ENCODE measurements around the gene PARD6A. TPM values are rescaled to one million over a fixed set of nuclear protein-coding genes. Genes with fewer than 3 reads are reported as not detected.

PARD6A gene
- total and polyA plus RNA-seq, 7 donors: 4.2 to 16.6 (median 12.8) TPM

- peaks cover 41 to 80% (median 69%) of the 10 kb centered on the region in 3 donors for H3K27me3 ChIP-seq
- DNase-seq: no peak
- peaks cover 0 to 25% (median 21%) of the 10 kb centered on the region in 4 donors for H3K4me1 ChIP-seq
- peak overlapping the region in 3 of 4 donors; percentile 17 to 42 (median 41) for H3K4me3 ChIP-seq
- no peaks in the 10 kb centered on the region for H3K9me3 ChIP-seq
- intact Hi-C loops (cut with DNase I): no loop called here
- peaks cover 0 to 11% (median 4%) of the 10 kb centered on the region in 4 donors for H3K36me3 ChIP-seq
- TF ChIP-seq POLR2A (IDR thresholded peaks at IDR 0.05) (no peak), EP300 (IDR thresholded peaks at IDR 0.05) (no peak), POLR2AphosphoS5 (IDR thresholded peaks at IDR 0.05) (no peak)
- TF ChIP-seq, protein P1, sequence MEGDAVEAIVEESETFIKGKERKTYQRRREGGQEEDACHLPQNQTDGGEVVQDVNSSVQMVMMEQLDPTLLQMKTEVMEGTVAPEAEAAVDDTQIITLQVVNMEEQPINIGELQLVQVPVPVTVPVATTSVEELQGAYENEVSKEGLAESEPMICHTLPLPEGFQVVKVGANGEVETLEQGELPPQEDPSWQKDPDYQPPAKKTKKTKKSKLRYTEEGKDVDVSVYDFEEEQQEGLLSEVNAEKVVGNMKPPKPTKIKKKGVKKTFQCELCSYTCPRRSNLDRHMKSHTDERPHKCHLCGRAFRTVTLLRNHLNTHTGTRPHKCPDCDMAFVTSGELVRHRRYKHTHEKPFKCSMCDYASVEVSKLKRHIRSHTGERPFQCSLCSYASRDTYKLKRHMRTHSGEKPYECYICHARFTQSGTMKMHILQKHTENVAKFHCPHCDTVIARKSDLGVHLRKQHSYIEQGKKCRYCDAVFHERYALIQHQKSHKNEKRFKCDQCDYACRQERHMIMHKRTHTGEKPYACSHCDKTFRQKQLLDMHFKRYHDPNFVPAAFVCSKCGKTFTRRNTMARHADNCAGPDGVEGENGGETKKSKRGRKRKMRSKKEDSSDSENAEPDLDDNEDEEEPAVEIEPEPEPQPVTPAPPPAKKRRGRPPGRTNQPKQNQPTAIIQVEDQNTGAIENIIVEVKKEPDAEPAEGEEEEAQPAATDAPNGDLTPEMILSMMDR (IDR thresholded peaks at IDR 0.05): no peak
- WGBS, 2 donors: 6 to 57% methylated on average over 59 of the region's 59 CpGs
- H3K27ac ChIP-seq: no peak overlapping the region
Measured at GRCh38 chr16:67652578-67653127, 8.1 kb upstream of the PARD6A start.

- DNase-seq: no peak
- no peak overlapping the region for H3K27ac ChIP-seq
- peaks cover 35 to 74% (median 63%) of the 10 kb centered on the region in 3 donors for H3K27me3 ChIP-seq
- H3K4me3 ChIP-seq: peak overlapping the region in 3 of 4 donors; percentile 17 to 42 (median 41)
- WGBS, 2 donors: 6 to 53% methylated on average over 68 of the region's 68 CpGs
- H3K36me3 ChIP-seq: peaks cover 0 to 17% (median 4%) of the 10 kb centered on the region in 4 donors
- TF ChIP-seq POLR2AphosphoS5 (IDR thresholded peaks at IDR 0.05) (no peak), POLR2A (IDR thresholded peaks at IDR 0.05) (no peak), EP300 (IDR thresholded peaks at IDR 0.05) (no peak)
- TF ChIP-seq, protein P1 (IDR thresholded peaks at IDR 0.05): no peak
- no peaks in the 10 kb centered on the region for H3K9me3 ChIP-seq
- H3K4me1 ChIP-seq: peaks cover 0 to 21% (median 17%) of the 10 kb centered on the region in 4 donors
- intact Hi-C loops (cut with DNase I): no loop called here
Measured at GRCh38 chr16:67653128-67653788, 7.5 kb upstream of the PARD6A start.

DNA sequence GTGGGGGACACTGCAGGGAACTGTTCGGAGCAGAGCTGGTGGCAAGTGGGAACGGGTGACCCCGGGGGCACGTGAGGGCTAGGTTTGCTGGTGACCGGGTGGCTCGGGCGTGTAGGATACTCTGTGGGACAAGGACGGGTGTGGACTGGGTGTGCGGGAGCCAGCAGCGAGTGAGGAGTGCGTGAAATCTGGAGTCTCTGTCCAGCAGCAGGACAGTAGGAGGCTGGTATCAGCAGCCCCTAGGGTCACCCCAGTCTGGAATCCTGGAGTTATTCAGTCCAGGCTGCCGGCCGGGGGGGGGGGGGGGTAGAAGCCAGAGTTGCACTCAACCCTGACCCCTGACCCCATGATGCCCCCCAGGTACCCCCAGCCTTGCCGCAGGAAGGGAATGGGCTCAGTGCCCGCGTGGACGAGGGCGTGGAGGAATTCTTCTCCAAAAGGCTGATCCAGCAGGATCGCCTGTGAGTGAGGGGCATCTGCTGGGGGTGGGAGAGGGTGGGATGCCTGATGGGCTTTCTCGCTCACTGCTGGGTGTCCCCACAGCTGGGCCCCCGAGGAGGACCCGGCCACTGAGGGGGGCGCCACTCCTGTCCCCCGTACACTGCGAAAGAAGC lies 6.9 kb upstream of the PARD6A start:
- H3K27me3 ChIP-seq: peaks cover 29 to 68% (median 57%) of the 10 kb centered on the region in 3 donors
- no peak for TF ChIP-seq POLR2AphosphoS5 (IDR thresholded peaks at IDR 0.05)
- TF ChIP-seq EP300 (IDR thresholded peaks at IDR 0.05): no peak
- no peak for TF ChIP-seq POLR2A (IDR thresholded peaks at IDR 0.05)
- TF ChIP-seq, protein P1 (IDR thresholded peaks at IDR 0.05): no peak
- no peaks in the 10 kb centered on the region for H3K9me3 ChIP-seq
- H3K4me1 ChIP-seq: peaks cover 0 to 19% (median 17%) of the 10 kb centered on the region in 4 donors
- DNase-seq: no peak
- H3K27ac ChIP-seq: no peak overlapping the region
- peaks cover 0 to 17% (median 4%) of the 10 kb centered on the region in 4 donors for H3K36me3 ChIP-seq
- intact Hi-C loops (cut with DNase I): no loop called here
- WGBS, 2 donors: 33 to 54% methylated on average over 25 of the region's 25 CpGs
- H3K4me3 ChIP-seq: peak overlapping the region in 2 of 4 donors; percentile 41 to 42

GRCh38 chr16:67654403-67654911 lies 6.3 kb upstream of the PARD6A start:
- Histone ChIP-seq H3K9me3 (no peaks in the 10 kb centered on the region), H3K4me1 (peaks cover 0 to 25% (median 22%) of the 10 kb centered on the region in 4 donors), H3K27ac (no peak overlapping the region), H3K4me3 (no peak overlapping the region), H3K27me3 (peaks cover 28 to 62% (median 51%) of the 10 kb centered on the region in 3 donors), H3K36me3 (peaks cover 0 to 17% (median 4%) of the 10 kb centered on the region in 4 donors)
- intact Hi-C loops (cut with DNase I): no loop called here
- TF ChIP-seq POLR2AphosphoS5 (IDR thresholded peaks at IDR 0.05) (no peak), EP300 (IDR thresholded peaks at IDR 0.05) (no peak)
- WGBS, 2 donors: 57 to 73% methylated on average over 30 of the region's 30 CpGs
- DNase-seq: no peak

DNA sequence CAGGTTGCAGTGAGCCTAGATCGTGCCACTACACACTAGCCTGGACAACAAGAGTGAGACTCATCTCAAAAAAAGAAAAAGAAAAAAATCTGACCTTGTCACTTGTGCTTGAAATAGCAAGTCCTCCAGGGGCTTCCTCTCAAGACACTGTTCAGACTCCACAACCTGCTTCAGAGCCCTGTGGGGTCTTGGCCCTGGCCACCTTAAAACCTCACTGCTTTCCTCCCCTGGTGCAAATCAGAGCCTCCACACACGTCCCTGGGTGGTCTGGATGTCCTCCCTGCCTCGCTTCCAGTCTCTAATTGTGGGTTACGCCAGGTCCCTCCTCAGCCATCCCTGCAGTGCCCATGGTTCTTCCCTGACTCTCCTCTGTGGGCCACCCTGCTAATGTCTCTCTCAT lies 5.4 kb upstream of the PARD6A start:
- peaks cover 23 to 53% (median 42%) of the 10 kb centered on the region in 3 donors for H3K27me3 ChIP-seq
- no peaks in the 10 kb centered on the region for H3K9me3 ChIP-seq
- 66 to 83% methylated on average over 4 of the region's 4 CpGs for WGBS, 2 donors
- no peak for TF ChIP-seq POLR2A (IDR thresholded peaks at IDR 0.05)
- TF ChIP-seq EP300 (IDR thresholded peaks at IDR 0.05): no peak
- TF ChIP-seq, protein P1 (IDR thresholded peaks at IDR 0.05): no peak
- no peak for TF ChIP-seq POLR2AphosphoS5 (IDR thresholded peaks at IDR 0.05)
- peaks cover 0 to 30% (median 24%) of the 10 kb centered on the region in 4 donors for H3K4me1 ChIP-seq
- no peak overlapping the region for H3K4me3 ChIP-seq
- H3K27ac ChIP-seq: no peak overlapping the region
- DNase-seq: no peak
- H3K36me3 ChIP-seq: peaks cover 0 to 17% (median 4%) of the 10 kb centered on the region in 4 donors
- intact Hi-C loops (cut with DNase I): no loop called here
